ENCODE results near the gene C1orf232. TPM values are rescaled to one million over a fixed set of nuclear protein-coding genes. Genes with fewer than 3 reads are reported as not detected.

C1orf232 gene
- polyA plus RNA-seq, 4 donors, result 0.56 TPM; not detected in 3

- no peak for DNase-seq (ENCODE audit: low read depth in 4 of 4, low spot score in 3 of 4)
Observed at GRCh38 chr1:26126321-26127084, 42.3 kb downstream of the C1orf232 start.

DNA sequence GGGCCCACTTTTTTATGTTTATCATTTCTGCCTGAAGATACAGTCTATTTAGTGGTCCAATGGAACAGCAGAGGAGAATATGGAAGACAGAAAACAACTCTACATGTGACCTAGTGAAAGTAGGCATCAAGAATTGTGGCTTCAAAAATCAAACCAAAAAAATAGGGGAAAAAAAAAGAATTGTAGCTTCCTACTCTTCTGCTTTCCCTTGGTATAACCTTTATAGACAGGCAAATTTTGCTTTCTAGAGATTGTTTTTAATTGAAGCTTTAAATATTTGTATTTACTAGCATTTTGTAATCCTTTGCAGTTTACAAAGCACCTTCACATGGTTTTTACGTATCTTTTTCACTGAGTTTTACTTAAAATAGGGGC, 42.8 kb downstream of the C1orf232 start:
- DNase-seq (ENCODE audit: low read depth in 4 of 4, low spot score in 3 of 4), result no peak

DNA sequence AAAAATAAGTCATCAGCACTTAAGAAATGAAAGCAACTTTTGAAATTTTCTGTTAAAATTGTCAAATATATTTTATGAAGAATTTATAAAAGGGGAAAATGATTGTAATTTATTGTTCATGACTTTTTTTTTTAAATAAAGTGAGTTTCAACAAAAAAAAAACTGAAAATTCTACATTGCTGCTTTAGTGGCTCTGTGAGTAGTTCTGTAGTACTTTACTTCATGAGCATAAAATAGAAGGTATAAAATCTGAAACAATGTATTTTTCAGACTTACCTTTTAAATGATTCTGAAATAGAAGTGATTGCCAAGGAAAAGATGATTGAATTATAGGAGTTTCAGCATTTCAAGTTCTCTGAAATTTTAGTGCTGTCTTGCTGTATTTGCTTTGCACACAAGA, 43.4 kb downstream of the C1orf232 start:
- no peak for DNase-seq (ENCODE audit: low read depth in 4 of 4, low spot score in 3 of 4)

GRCh38 chr1:26124418-26125331, 44.1 kb downstream of the C1orf232 start:
- no peak for DNase-seq (ENCODE audit: low read depth in 4 of 4, low spot score in 3 of 4)

- no peak for DNase-seq (ENCODE audit: low read depth in 4 of 4, low spot score in 3 of 4)
Observed at GRCh38 chr1:26122988-26123973, 45.5 kb downstream of the C1orf232 start.

- no peak for DNase-seq (ENCODE audit: low read depth in 4 of 4, low spot score in 3 of 4)
Observed at GRCh38 chr1:26121854-26122773, 46.6 kb downstream of the C1orf232 start.

DNA sequence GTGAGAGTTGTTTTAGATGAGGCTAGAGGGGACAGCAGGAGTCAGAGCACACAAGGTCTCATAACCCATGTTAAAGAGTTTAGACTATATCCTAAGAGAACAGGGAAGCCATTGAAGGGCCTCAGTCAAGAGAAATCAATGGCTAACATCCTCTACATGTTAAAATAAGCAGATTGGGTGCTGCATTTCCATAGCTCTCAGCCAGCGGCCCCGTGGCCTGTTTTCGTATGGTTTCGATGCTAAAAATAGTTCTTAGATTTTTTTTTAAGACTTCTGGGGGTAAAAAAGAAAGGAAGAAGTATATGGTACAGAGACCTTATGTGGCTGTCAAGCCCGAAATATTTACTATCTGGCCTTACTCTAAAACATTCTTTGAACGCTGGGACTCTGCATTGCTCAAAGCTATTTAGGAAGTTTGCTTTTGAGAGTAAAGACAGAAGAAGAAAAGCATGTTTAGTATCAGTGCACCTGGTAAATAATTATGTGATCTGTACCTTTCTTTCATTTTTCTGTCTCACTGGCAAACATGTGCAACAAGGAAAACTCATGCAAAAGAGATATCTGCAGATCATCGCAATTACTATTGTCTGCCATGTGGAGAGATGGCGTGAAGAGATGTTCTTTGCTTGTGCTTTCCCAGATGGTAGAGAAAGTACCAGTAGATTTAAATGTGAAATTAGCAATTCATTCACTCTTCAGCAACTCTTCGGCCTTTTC, 48.7 kb downstream of the C1orf232 start:
- no peak for DNase-seq (ENCODE audit: low read depth in 4 of 4, low spot score in 3 of 4)

DNA sequence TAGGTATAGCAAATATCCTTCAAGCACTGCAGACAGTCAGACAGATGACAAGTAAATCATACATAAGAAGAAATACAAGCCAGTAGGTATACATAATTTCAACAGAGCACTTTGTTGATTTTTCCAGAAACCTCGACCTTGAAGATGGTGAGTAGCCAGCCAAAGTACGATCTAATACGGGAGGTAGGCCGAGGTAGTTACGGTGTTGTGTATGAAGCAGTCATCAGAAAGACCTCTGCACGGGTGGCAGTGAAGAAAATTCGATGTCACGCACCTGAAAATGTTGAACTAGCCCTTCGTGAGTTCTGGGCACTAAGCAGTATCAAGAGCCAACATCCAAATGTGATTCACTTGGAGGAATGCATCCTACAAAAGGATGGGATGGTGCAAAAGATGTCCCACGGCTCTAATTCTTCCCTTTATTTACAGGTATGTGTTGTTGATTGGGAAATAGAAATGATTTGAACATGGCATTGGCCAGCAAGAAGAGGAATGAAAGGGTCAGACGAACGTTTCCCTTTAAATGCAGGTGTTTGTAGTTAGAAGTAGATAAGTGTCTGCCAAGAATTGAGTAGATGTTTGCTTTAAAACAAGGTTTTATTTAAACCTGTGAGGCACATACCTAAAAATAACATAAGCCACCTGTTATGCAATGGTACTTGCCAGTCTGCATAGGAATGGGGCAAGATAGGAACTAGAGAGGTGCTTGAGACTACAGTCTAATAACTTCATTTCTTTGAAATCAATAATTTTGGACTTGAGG, 54.4 kb downstream of the C1orf232 start:
- no peak for DNase-seq (ENCODE audit: low read depth in 4 of 4, low spot score in 3 of 4)

Other genes with a start within 250 kb of the C1orf232 start
- 10 to 100 TPM in 3 of 4 donors, 1 to 10 TPM in 1; 5.0 to 20.0 (median 17.2) TPM for gene PAFAH2, start 170.9 kb downstream of the C1orf232 start, polyA plus RNA-seq (ENCODE audit: insufficient read length in 4 of 4)
- gene EXTL1, start 147.2 kb downstream of the C1orf232 start, polyA plus RNA-seq (ENCODE audit: insufficient read length in 4 of 4), result 1 to 10 TPM; 1.2 to 2.2 (median 1.9) TPM
- gene SLC30A2, start 122.8 kb downstream of the C1orf232 start, polyA plus RNA-seq (ENCODE audit: insufficient read length in 4 of 4), result 1 to 10 TPM in 3 of 4 donors, under 1 TPM in 1; 0.37 to 5.3 (median 3.6) TPM
- gene TRIM63, start 101.3 kb downstream of the C1orf232 start, polyA plus RNA-seq (ENCODE audit: insufficient read length in 4 of 4), result under 1 TPM; 0.07 to 0.98 (median 0.75) TPM
- gene PDIK1L, start 57.1 kb downstream of the C1orf232 start, polyA plus RNA-seq (ENCODE audit: insufficient read length in 4 of 4), result 10 to 100 TPM; 16.5 to 22.8 (median 19.8) TPM
- gene FAM110D, start 9.9 kb downstream of the C1orf232 start, polyA plus RNA-seq (ENCODE audit: insufficient read length in 4 of 4), result 1 to 10 TPM in 3 of 4 donors, under 1 TPM in 1; 0.50 to 1.2 (median 1.2) TPM
- 10 to 100 TPM; 10.2 to 20.9 (median 14.4) TPM for gene ZNF593, start 945 bp upstream of the C1orf232 start, polyA plus RNA-seq (ENCODE audit: insufficient read length in 4 of 4)
- gene ZNF593OS, start 2.9 kb upstream of the C1orf232 start, polyA plus RNA-seq (ENCODE audit: insufficient read length in 4 of 4), result 1 to 10 TPM in 3 of 4 donors, under 1 TPM in 1; 0.74 to 2.0 (median 1.2) TPM
- 10 to 100 TPM in 2 of 4 donors, 1 to 10 TPM in 2; 2.1 to 20.9 (median 14.2) TPM for gene CNKSR1, start 8.5 kb upstream of the C1orf232 start, polyA plus RNA-seq (ENCODE audit: insufficient read length in 4 of 4)
- under 1 TPM in 1 of 4 donors, not detected in 3; 0.12 TPM for gene CATSPER4, start 21.6 kb upstream of the C1orf232 start, polyA plus RNA-seq (ENCODE audit: insufficient read length in 4 of 4)
- 10 to 100 TPM; 12.8 to 20.4 (median 17.5) TPM for gene CEP85, start 65.2 kb upstream of the C1orf232 start, polyA plus RNA-seq (ENCODE audit: insufficient read length in 4 of 4)
- 100 to 1,000 TPM in 3 of 4 donors, 10 to 100 TPM in 1; 98.1 to 119 (median 104) TPM for gene SH3BGRL3, start 111.1 kb upstream of the C1orf232 start, polyA plus RNA-seq (ENCODE audit: insufficient read length in 4 of 4)
- gene UBXN11, start 137.7 kb upstream of the C1orf232 start, polyA plus RNA-seq (ENCODE audit: insufficient read length in 4 of 4), result 10 to 100 TPM; 18.8 to 56.9 (median 33.7) TPM
- gene CD52, start 149.0 kb upstream of the C1orf232 start, polyA plus RNA-seq (ENCODE audit: insufficient read length in 4 of 4), result 1 to 10 TPM; 2.7 to 6.6 (median 5.2) TPM
- 1 to 10 TPM in 1 of 4 donors, under 1 TPM in 2, not detected in 1; 0.54 to 1.2 (median 0.98) TPM for gene CRYBG2, start 185.2 kb upstream of the C1orf232 start, polyA plus RNA-seq (ENCODE audit: insufficient read length in 4 of 4)
- gene ZNF683, start 203.8 kb upstream of the C1orf232 start, polyA plus RNA-seq (ENCODE audit: insufficient read length in 4 of 4), result not detected
- gene LIN28A, start 241.9 kb upstream of the C1orf232 start, polyA plus RNA-seq (ENCODE audit: insufficient read length in 4 of 4), result under 1 TPM in 2 of 4 donors, not detected in 2; 0.06 to 0.10 TPM

Measured in left renal pelvis (tissue), 4 donors.